HFF-Myc (cell line): ENCODE data around the gene HSPB6.

Source experiments
- DNase-seq: peaks from one replicate; pipeline ENCODE4 v3.0.0-alpha.2; 2011; ENCODE audit warnings: low read depth; ENCODE audit errors: extremely low read depth
- H3K4me3 ChIP-seq: replicated peaks from 2 replicates; pipeline ENCODE4 v1.5.1; 2011; ENCODE audit warnings: low read depth, mild to moderate bottlenecking, control low read depth, low read length
- CTCF ChIP-seq: IDR thresholded peaks from 2 replicates; pipeline ENCODE4 v1.5.1; 2012; ENCODE audit warnings: mild to moderate bottlenecking, low read depth, low read length, control low read depth; ENCODE audit errors: missing control alignments

Gene HSPB6

GRCh38 chr19:35717665-35718344 lies 39.0 kb downstream of the HSPB6 start, which contains the start of gene KMT2B:
Gene KMT2B, plus strand, starts transcription at chr19:35718003. Its CDS starts 16 bp downstream, at chr19:35718019.
- no peak for TF ChIP-seq CTCF
- DNase-seq: no peak
- peak within 1 kb of the TSS; percentile 84 for H3K4me3 ChIP-seq

GRCh38 chr19:35716801-35717664 lies 39.8 kb downstream of the HSPB6 start:
- H3K4me3 ChIP-seq: peak overlapping the region; percentile 84
- TF ChIP-seq CTCF: peak; percentile 86
- peak; percentile 83 for DNase-seq

- TF ChIP-seq CTCF: no peak
- no peak for DNase-seq
- H3K4me3 ChIP-seq: peak overlapping the region; percentile 84
Measured at GRCh38 chr19:35715981-35716800, 40.6 kb downstream of the HSPB6 start.

- peak overlapping the region; percentile 84 for H3K4me3 ChIP-seq
- no peak for TF ChIP-seq CTCF
- DNase-seq: no peak
Measured at GRCh38 chr19:35715355-35715809, 41.4 kb downstream of the HSPB6 start.

- H3K4me3 ChIP-seq: no peak overlapping the region
- DNase-seq: no peak
- TF ChIP-seq CTCF: no peak
Measured at GRCh38 chr19:35714601-35715354, 42.1 kb downstream of the HSPB6 start.

- no peak overlapping the region for H3K4me3 ChIP-seq
- no peak for TF ChIP-seq CTCF
- DNase-seq: no peak
Measured at GRCh38 chr19:35713904-35714495, 42.8 kb downstream of the HSPB6 start.
